ENCODE measurements around the gene LSAMP.

The LSAMP gene

DNA sequence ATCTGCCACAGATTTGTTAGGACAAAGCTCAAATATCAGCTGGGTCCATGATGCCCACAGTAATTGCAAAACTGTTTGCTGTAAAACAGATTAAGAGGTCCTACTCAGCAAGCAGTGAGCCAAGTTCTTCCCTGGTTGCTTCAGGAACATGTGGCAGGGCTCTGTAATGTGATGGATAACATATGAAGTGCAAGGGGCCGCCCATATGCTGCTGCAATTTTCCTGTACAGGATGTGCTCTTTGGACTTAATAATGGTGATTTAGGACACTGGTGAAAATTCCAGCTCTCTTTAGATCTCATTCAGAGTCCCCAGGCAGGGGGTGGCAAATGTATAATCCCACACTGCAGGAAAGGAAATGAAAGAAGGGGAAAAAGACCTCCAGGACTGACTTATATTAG lies 289.4 kb downstream of the LSAMP start:
- DNase-seq, result no peak

GRCh38 chr3:116154389-116154788 lies 290.9 kb downstream of the LSAMP start:
- DNase-seq, result no peak

DNA sequence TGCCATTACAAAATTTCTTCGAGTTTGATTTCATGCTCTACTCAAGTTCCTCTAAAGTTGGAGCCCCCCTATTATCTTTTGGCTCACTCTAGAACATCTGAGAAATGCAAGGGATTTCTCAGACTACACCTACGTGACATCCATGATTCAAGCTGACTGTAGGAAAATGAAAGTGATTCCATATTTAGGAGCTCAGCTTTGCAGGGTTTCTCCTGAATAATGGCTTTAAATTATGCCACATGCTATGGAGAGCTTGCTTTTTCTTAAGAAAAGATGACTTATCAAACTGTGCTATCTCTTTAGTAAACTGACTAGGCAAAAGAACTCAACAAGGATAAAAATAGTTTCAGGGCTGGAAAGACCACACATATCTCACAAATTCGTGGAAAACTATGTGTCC lies 292.1 kb downstream of the LSAMP start:
- DNase-seq, result no peak

GRCh38 chr3:116150655-116151167 lies 294.6 kb downstream of the LSAMP start:
- no peak for DNase-seq

- DNase-seq, result peak; percentile 53
Measured at GRCh38 chr3:116148881-116149851, 296.1 kb downstream of the LSAMP start.

DNA sequence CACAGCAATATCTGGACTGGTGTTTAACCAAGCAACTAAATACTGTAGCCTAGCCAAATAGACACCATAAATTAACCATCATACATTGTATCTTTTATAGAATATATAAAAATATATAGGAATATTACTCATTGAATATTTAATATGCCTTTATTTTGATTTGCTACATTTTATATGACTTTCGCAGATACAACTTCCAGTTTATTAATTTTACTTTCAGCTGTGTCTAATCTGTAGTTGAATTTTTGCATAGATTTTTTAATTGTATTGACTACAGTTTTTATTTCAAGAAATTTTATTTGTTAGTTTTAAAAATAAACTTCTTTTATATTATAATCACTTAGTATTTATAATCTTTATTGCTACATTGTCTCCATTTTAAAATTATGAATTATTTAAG lies 299.7 kb downstream of the LSAMP start:
- no peak for DNase-seq

- DNase-seq, result no peak
Measured at GRCh38 chr3:116141724-116142123, 303.6 kb downstream of the LSAMP start.

- DNase-seq, result peak; percentile 68
Measured at GRCh38 chr3:116140100-116140689, 305.1 kb downstream of the LSAMP start.

- no peak for DNase-seq
Measured at GRCh38 chr3:116139641-116140040, 305.6 kb downstream of the LSAMP start.

GRCh38 chr3:116135457-116136085 lies 309.7 kb downstream of the LSAMP start:
- no peak for DNase-seq

DNA sequence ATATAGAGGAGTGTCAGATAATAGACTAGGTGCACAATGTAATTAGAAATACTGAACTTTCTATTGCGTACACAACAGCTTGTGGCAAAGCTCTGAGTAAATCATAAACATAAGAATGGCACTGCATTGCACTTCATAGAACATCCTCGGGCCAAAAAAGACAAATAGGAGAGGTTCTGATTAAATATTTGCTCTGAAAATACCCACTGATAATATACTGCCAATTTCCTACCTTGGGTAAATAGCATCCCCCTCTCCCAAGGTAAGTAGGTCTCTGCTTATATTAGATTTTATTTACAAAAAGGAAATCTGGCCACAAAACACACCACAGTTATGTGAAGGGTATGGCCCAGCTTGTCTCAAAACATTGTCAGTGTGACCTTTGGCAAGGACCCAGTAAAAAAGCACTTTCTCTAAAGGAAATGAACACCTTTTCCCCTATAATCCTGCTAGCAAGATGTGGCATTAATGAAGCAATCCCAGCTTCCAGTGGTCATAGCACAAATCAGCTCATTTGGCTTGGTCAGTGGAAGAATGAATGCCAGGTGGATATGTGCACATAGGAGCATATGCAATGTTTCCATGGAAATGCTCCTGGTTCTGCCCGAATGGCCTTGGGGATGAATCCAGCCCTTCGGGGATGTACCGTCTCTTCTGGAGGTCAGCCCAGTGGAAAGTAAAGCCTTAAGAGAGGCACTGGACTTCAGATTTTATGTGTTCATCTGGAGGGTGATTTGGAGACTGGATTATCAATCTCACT lies 315.9 kb downstream of the LSAMP start:
- peak; percentile 78 for DNase-seq

DNA sequence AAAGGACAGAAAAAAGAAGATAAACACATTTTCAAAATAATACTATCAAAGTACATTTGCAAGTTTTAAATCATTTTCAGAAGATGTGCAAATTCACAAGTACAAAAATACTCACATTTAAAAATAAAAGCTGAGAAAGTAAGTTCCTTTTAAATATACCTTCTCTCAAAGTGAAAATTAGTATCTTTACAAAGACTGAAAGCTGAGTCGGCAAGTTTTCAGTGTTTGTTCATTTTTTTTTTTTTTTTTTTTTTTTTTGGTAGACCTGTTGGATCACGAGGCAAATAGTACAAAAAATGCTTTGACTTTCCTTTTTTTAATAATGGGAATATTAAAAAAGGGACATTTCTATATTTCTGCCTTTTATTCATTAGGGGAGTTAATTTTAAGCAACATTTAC lies 317.8 kb downstream of the LSAMP start:
- no peak for DNase-seq

- DNase-seq, result no peak
Measured at GRCh38 chr3:116124166-116124565, 321.1 kb downstream of the LSAMP start.

DNA sequence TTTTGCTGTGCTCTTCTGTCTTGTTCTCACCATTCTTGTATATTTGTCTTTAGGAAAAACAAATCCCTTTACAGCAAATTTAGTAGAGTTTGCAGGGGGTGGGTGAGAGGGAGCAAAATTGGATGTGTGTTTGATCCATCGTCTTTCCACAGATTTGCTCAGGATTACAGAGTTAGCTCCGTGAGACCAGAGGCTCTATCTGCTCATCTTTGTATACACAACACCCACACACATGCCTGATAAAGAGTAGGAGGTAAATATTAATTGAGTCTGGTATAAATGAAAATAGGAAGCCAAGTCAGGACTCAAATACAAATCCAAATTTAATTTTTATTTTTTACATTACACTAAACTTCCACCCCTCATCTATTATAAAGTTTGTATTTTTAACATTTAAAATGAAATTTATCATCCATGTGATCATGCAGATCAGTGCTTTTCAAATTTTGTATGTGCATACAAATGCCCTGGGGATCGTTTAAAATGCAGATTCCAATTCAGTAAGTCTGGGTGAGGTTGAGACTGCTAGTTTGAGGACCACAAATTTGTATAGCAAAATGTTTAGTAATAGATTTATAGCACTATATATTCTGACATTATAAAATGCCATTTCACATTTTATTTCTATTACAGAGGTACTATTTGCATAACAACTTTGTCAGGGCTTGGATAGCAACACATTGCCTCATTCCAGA lies 326.7 kb downstream of the LSAMP start:
- no peak for DNase-seq

DNA sequence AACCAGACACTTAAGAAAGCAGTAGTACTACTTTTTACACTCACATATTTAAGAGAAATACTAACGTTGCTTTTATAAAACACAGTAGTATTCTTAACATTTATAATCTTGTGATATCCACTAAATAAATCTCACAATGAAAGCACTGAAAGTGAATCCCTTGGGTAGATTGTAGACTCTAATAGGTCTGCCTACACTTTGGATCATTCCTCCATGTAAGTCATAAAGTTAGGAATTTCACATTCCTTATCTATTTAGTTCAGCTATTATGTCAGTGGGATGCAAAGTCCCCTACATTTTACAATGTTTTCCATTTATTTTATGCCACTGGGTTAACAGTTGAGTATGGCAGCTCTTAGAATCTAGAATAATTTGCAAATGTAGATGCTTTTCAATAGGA lies 330.7 kb downstream of the LSAMP start:
- no peak for DNase-seq

GRCh38 chr3:116112696-116113095 lies 332.6 kb downstream of the LSAMP start:
- no peak for DNase-seq

- no peak for DNase-seq
Measured at GRCh38 chr3:116111765-116112164, 333.5 kb downstream of the LSAMP start.

GRCh38 chr3:116103868-116104530 lies 341.3 kb downstream of the LSAMP start:
- no peak for DNase-seq

DNA sequence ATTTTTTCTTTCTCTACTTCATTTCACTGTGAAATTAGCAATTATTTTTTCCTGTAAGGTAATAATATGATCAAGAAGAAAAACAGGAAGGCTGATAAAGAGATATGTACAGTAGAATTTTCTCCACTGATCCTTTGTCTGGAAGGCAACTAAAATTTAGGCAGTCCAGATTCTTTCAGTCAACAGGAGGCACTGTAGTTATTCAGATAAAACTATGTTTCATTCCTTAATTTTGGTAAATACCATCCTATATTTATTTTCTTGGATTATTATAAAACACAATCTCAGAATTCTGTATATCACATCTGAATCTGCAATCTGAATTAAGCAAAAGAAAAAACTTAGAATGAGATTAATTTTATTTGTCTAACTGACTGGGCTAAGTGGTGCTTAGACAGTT lies 343.2 kb downstream of the LSAMP start:
- DNase-seq, result no peak

GRCh38 chr3:116097226-116097625 lies 348.1 kb downstream of the LSAMP start:
- no peak for DNase-seq

GRCh38 chr3:116096631-116097030 lies 348.7 kb downstream of the LSAMP start:
- no peak for DNase-seq

- DNase-seq, result no peak
Measured at GRCh38 chr3:116093374-116093773, 351.9 kb downstream of the LSAMP start.
